Measurements from ENCODE around the gene SEC14L1.

The SEC14L1 gene

GRCh38 chr17:77215281-77215680 lies 74.5 kb downstream of the SEC14L1 start:
- ATAC-seq = no peak

- ATAC-seq = no peak
Observed at GRCh38 chr17:77216486-77216885, 75.7 kb downstream of the SEC14L1 start.

GRCh38 chr17:77217123-77217522 lies 76.4 kb downstream of the SEC14L1 start:
- ATAC-seq = no peak

GRCh38 chr17:77217566-77217965 lies 76.8 kb downstream of the SEC14L1 start:
- ATAC-seq = no peak

GRCh38 chr17:77218902-77219301 lies 78.1 kb downstream of the SEC14L1 start:
- ATAC-seq = no peak

- ATAC-seq = no peak
Observed at GRCh38 chr17:77222356-77222755, 81.6 kb downstream of the SEC14L1 start.

GRCh38 chr17:77223642-77224420 lies 83.1 kb downstream of the SEC14L1 start:
- no peak for ATAC-seq

- ATAC-seq = no peak
Observed at GRCh38 chr17:77225265-77225664, 84.5 kb downstream of the SEC14L1 start.

GRCh38 chr17:77227461-77228240 lies 86.9 kb downstream of the SEC14L1 start:
- ATAC-seq = no peak

GRCh38 chr17:77228241-77228752 lies 87.5 kb downstream of the SEC14L1 start:
- no peak for ATAC-seq

GRCh38 chr17:77228816-77229215 lies 88.0 kb downstream of the SEC14L1 start:
- no peak for ATAC-seq

GRCh38 chr17:77229786-77230435 lies 89.1 kb downstream of the SEC14L1 start:
- ATAC-seq = no peak

GRCh38 chr17:77230436-77230830 lies 89.7 kb downstream of the SEC14L1 start:
- ATAC-seq = no peak

- ATAC-seq = no peak
Observed at GRCh38 chr17:77231076-77231871, 90.5 kb downstream of the SEC14L1 start.

- ATAC-seq = no peak
Observed at GRCh38 chr17:77233127-77233526, 92.4 kb downstream of the SEC14L1 start.

GRCh38 chr17:77233635-77234334 lies 93.0 kb downstream of the SEC14L1 start:
- peak; percentile 84 to 86 for ATAC-seq

- no peak for ATAC-seq
Observed at GRCh38 chr17:77234695-77235094, 93.9 kb downstream of the SEC14L1 start.

- no peak for ATAC-seq
Observed at GRCh38 chr17:77235370-77235941, 94.7 kb downstream of the SEC14L1 start.

- no peak for ATAC-seq
Observed at GRCh38 chr17:77237232-77238008, 96.7 kb downstream of the SEC14L1 start.

- no peak for ATAC-seq
Observed at GRCh38 chr17:77240976-77241375, 100.2 kb downstream of the SEC14L1 start.
